DMS114 treated with DMSO at 0.1 percent for 48 hours (cell line): ENCODE measurements around the gene AQP6.
"Not testable (repeated sequence)": the region's sequence is repeated elsewhere in the genome, so short reads cannot be mapped to it uniquely, and the experiment has no call there.

Experiments
- DNase-seq: peaks from one replicate; lab custom pipeline; 2025; ENCODE audit not compliant: unreplicated experiment; lab: John Stamatoyannopoulos, UW

The AQP6 gene

DNA sequence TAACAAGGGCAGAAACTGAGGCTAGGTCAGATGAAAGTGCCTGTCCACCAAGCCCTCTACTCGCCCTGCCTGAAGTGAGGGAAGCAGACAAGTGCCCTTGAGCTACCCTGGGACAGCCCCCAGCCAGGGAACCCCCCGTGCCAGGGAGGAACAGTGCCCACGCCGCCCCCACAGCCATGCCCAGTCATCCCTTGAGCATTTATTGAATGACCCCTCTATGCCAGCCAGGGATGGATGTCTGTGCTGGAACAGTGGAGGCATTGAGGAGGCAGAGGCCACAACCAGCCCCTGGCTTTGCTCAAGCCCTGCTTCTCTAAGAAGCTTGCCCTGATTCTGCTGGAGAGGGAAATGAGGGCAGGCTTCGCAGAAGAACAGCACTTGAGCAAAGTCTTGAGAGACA, 3.7 kb upstream of the AQP6 start:
- DNase-seq = no peak

DNA sequence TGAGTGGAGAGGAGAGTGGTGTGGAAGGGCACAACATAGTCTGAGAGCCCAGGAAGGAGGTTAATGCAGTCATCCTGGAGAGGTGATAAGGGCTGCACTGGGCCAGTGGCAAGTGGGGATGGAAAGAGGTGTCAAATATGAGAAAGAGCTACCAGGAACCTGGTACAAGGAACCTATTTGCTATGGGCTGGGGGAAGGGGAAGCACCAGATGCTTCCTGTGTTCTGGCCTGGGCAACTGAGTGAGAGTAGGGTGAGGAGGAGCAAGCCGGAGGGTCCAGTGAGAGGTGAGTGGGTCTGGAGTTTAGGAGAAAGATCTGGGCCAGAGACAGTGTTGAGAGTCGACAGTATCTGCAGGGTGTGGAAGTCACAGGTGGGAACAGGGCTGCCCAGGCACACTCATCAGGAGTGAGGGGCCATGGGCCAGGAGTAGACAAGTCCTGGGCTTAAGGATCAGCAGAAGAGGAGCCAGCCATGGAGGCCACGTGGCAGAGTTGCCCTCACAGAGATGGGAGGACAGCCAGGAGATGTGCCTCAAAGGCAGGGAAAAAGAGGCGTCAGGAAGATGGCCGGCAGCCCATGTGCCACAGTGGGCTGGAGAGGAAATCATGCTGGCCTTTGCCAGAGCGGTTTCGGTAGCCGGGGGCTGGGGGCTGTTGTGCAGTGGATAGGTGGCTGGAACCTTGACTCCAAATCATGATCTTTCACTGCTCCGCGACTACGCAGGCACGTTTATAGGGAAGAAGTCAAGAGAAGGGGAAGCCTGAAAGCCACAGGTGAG, 2.9 kb upstream of the AQP6 start:
- DNase-seq = no peak

- DNase-seq = no peak
These were observed 2.1 kb upstream of the AQP6 start for GRCh38 chr12:49970658-49971057.

DNA sequence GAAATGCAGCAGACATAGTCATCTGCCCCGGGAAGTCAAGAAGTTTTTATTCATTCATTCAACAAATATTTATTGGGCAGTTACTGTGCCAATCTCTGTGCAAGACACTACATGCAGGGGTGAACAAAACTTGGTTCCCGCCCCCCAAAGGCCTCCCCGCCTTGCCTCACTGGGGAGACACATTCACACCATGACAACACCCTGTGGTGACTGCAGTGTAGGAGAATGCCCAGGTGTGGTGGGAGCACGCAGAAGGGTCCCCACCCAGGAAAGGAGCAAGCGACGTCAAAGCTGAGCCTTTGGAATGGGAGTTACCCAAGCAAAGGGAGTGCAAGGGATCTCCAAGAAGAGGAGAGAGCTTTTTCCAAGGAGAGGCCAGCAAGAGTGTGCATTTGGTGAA, 1.6 kb upstream of the AQP6 start:
- no peak for DNase-seq

GRCh38 chr12:49972129-49972528, 618 bp upstream of the AQP6 start:
- no peak for DNase-seq

DNA sequence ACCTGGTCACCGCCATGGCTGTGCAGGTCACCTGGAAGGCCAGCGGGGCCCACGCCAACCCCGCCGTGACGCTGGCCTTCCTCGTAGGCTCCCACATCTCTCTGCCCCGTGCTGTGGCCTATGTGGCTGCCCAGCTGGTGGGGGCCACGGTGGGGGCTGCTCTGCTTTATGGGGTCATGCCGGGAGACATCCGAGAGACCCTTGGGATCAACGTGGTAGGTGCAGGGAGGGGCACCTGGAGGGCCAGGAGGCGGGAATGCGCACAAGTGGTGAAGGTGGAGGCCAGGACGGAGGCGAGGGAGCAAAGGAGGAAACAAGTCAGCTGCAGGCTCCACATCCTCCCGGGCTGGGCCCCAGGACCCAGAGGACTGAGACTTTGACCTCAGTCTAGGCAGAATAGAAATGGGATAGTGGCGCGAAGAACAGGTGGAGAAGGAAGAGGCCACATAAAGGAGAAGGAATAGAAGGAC, 649 bp downstream of the AQP6 start:
- DNase-seq = no peak

- no peak for DNase-seq
These were observed 1.5 kb downstream of the AQP6 start for GRCh38 chr12:49974231-49974675.

GRCh38 chr12:49974677-49975317, 2.0 kb downstream of the AQP6 start:
- DNase-seq = no peak

GRCh38 chr12:49975318-49975761, 2.6 kb downstream of the AQP6 start:
- DNase-seq = no peak

DNA sequence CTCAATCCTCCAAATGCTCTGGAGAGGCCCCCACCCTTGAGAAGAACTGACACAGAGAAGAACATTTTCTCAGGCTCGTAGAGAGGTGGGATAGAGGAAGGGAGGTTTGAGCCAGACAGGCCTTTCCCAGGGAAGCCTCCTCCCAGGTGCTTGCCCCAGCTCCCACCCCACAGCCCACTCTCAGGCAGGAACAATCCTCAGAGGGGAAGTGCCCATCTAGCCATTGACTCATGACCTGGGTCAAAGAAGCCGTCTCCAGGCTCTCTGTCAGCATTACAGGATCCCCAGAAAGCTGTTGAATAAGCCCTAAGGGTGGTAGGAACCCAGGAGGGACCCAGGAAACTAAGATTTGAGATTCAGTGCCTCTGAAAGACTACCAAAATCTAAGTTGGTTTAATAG, 3.8 kb downstream of the AQP6 start:
- no peak for DNase-seq

DNA sequence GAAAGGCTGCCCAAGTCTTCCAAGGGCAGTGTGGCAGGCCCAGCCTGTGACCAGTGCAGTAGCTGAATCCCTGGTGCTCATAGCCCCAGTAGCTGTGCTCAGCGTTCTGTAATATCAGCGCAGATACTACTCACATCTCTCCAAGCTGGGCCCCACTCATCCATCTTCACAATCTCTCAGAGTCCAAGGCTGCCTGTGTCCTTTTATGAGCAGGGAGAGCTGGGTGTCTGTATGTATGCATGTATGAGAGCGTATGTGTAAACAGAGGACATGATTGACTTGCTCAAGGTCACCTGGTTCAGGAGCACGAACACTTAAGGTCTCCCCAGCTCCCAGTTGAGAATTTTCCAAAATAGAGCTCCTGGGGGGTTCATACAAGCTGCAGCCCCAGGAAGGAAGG, 5.4 kb downstream of the AQP6 start:
- DNase-seq = no peak

GRCh38 chr12:49979016-49979586, 6.4 kb downstream of the AQP6 start:
- DNase-seq = no peak

DNA sequence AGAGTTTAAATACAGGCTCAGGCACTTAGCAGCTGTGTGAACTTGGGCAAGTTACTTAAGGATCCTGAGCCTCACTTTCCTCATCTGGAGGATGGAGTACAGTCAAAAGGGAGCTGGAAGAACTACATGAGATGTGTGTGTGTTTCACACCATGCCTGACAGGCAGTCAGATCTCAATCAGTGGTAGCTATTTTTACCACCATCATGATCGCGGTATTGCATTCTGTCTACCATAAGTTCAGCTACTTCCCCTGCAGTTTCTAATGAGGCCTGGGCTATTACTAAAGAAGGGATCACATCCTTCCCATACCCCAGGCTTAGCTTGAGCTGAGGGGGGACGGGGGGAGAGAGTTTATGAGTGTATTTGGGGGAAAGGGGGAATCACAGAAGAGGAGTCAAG, 7.0 kb downstream of the AQP6 start:
- no peak for DNase-seq

DNA sequence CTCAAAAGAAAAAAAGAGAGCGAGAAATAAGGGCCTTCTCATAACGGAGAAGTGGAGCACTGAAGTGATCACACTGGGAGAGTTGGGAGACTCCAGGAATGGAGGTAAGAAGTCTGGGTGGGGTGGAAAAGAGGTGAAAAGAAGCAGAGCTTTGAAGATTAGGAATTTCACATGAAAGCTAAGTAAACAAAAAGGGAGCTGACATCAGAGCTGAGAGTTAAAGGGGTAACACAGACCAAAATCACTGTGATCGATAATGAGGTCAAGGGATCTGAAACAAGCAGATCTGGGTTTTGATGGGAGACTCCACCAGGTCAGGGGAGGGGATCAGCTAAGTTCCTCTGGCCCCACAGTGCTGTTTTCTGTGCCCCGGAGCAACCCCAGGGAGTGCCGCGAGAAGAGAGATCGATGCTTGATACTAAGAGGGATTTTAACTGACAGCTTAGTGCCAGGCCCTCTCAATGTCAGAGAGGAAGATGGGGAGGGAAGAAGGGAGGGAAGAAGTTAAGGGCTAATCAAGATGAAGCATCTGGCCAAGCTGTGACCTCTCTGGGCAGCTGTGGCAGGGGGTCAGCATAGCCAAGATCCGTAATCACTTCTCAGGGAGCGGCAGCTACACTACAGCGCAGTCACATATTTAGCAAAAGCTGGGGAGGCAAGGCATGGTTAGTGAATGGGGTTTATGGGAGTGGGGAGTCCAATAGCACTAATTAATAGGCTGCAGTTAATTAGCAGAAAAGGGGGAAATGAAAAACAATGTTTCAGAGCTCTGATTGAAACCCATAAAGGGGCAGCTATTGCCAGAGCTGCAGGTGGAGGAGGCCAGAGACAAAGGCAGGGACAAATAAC, 8.0 kb downstream of the AQP6 start:
- DNase-seq = no peak

GRCh38 chr12:49982246-49983087, 9.7 kb downstream of the AQP6 start:
- no peak for DNase-seq

GRCh38 chr12:49983892-49984291, 11.1 kb downstream of the AQP6 start:
- DNase-seq = no peak

GRCh38 chr12:49984476-49985359, 12.0 kb downstream of the AQP6 start:
- no peak for DNase-seq

DNA sequence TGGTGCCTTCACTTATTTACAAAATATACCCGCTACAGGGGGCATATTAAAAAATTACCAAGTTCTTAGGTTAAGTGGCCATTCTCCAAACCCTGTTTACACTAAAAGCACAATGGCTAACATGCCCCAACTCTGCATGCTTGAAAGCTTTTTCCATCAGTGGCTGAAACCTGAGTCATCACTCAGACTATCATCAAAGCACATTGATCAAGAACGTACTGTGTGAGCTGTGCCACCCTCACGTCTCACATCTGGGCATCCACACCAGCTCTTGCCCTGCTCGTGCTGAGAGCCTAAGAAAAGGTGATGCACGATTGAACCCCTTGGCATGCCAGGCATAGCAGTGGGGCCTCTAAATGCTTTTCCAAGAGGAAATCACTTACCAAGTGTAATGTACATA, 13.2 kb downstream of the AQP6 start:
- no peak for DNase-seq

DNA sequence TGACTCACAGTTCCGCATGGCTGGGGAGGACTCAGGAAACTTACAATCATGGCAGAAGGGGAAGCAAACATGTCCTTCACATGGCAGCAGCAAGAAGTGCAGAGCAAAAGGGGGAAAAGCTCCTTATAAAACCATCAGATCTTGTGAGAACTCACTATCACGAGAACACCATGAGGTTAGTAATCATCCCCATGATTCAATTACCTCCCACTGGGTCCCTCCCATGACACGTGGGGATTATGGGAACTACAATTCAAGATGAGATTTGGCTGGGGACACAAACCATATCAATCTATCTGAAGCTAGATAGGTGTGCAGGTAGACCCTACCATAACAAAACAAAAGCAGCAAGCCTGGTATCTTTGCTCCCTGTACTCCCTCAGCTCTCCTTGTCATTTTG, 13.7 kb downstream of the AQP6 start:
- not testable (repeated sequence) for DNase-seq
